Body of pancreas (tissue), 4 donors: ENCODE results near the gene COL27A1.

Experiments used
- CTCF ChIP-seq, 7 experiments: fragments of 450-650 bp in 4 of 7; fragments of 200-600 bp in 3 of 7; sonication (generic) in 3 of 7; IDR thresholded peaks; one replicate each; pipeline ENCODE4 v1.5.1; 2016 to 2019; ENCODE audit warnings: antibody characterized with exemption in 7 of 7
- POLR2A ChIP-seq, 3 donors: fragments of 450-650 bp; IDR thresholded peaks; one replicate each; pipeline ENCODE4 v1.6.1; 2016; ENCODE audit warnings: antibody characterized with exemption in 3 of 3, mild to moderate bottlenecking in 2 of 3

GRCh38 chr9:114271556-114272510 lies 116.5 kb downstream of the COL27A1 start:
- TF ChIP-seq CTCF (IDR thresholded peaks at IDR 0.05) (peak in 6 of 7 experiments; percentile 46 to 76 (median 52)), POLR2A (IDR thresholded peaks at IDR 0.05) (no peak)
